ENCODE measurements around the gene ANKRD55.
A peak's percentile ranks its signal among the peaks of the same experiment; 100 is the strongest.
"Not testable (repeated sequence)": the region's sequence is repeated elsewhere in the genome, so short reads cannot be mapped to it uniquely, and the experiment has no call there.

ANKRD55 gene

DNA sequence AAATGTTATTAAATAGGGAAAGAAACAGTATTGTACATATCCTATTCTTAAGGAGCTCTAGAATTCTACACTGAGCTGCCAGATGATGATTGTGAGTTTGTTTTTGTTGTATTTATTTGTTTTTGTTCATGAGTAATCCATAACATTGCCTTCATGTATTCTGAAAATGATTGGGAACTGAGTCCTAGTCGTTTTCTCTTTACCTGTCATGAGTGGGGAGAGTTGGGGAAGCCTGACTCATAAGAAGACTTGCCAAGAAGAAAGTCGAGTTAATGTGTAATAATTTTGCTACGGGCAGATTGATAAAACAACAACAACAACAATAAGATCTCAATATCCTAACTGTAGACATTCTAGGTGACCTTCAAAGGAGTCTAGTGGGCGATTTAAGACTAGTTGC lies 103.8 kb downstream of the ANKRD55 start:
- no peak for DNase-seq (ENCODE audit: low read depth)
- TF ChIP-seq, protein P1, sequence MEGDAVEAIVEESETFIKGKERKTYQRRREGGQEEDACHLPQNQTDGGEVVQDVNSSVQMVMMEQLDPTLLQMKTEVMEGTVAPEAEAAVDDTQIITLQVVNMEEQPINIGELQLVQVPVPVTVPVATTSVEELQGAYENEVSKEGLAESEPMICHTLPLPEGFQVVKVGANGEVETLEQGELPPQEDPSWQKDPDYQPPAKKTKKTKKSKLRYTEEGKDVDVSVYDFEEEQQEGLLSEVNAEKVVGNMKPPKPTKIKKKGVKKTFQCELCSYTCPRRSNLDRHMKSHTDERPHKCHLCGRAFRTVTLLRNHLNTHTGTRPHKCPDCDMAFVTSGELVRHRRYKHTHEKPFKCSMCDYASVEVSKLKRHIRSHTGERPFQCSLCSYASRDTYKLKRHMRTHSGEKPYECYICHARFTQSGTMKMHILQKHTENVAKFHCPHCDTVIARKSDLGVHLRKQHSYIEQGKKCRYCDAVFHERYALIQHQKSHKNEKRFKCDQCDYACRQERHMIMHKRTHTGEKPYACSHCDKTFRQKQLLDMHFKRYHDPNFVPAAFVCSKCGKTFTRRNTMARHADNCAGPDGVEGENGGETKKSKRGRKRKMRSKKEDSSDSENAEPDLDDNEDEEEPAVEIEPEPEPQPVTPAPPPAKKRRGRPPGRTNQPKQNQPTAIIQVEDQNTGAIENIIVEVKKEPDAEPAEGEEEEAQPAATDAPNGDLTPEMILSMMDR (IDR thresholded peaks at IDR 0.05; ENCODE audit: low read length, missing control alignments) = no peak
- H3K4me3 ChIP-seq (replicated peaks; ENCODE audit: low read depth, low read length) = no peak overlapping the region

GRCh38 chr5:56128113-56128512 lies 105.0 kb downstream of the ANKRD55 start:
- H3K4me3 ChIP-seq (replicated peaks; ENCODE audit: low read depth, low read length) = no peak overlapping the region
- TF ChIP-seq, protein P1 (IDR thresholded peaks at IDR 0.05; ENCODE audit: low read length, missing control alignments) = no peak
- DNase-seq (ENCODE audit: low read depth) = no peak

DNA sequence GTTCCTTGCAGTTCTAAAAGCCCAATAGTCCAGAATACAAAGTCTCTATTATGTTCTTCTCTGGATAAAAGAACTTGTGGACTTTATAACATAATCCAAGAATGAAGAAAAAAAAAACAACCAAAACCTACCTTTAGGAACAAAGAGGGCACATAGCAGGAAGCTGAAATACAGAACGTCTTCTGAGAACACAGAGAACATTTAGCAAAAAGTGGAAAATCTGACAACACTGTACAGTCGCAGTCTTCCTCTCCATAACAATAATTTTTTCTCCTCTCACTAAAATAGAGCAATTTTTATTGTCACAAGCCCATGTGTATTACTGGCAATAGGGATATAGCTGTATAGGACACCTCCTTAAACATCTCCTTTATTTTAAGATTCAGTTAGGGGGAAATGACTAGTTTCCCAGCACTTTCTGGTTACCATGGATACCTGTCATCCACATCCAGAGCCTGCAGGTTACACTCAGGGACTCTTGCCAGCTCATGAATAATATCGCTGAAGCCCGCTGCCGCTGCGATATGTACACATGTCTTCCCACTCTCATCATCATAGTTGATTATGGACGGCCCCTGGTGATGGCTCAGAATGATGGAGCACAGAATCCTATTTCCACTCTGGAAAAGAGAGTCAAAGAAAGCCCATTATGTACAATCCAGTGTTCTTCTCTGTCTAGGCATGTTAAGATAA lies 106.5 kb downstream of the ANKRD55 start:
- no peak overlapping the region for H3K4me3 ChIP-seq (replicated peaks; ENCODE audit: low read depth, low read length)
- TF ChIP-seq, protein P1 (IDR thresholded peaks at IDR 0.05; ENCODE audit: low read length, missing control alignments) = no peak
- DNase-seq (ENCODE audit: low read depth) = peak; percentile 81

- DNase-seq (ENCODE audit: low read depth) = peak; percentile 99
- TF ChIP-seq, protein P1 (IDR thresholded peaks at IDR 0.05; ENCODE audit: low read length, missing control alignments) = no peak
- no peak overlapping the region for H3K4me3 ChIP-seq (replicated peaks; ENCODE audit: low read depth, low read length)
Observed at GRCh38 chr5:56123531-56124243, 109.4 kb downstream of the ANKRD55 start.

DNA sequence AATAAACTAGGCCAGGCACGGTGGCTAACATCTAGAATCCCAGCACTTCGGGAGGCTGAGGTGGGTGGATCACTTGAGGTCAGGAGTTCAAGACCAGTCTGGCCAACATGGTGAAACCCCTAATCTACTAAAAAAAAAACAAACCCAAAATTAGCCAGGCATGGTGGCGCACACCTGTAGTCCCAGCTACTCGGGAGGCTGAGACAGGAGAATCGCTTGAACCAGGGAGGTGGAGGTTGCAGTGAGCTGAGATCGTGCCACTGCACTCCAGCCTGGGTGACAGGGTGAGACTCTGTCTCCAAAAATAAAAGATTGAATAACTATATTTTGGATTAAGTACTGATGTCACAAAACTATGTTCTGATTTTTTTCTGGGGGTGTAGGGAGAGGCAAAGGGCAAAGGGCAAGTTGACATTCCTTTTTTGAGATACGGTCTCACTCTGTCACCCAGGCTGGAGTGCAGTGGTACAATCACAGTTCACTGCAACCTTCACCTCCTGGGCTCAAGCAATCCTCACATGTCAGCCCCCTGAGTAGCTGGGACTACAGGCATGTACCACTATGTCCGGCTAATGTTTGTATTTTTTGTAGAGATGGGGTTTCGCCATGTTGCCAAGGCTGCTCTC lies 110.7 kb downstream of the ANKRD55 start:
- not testable (repeated sequence) for H3K4me3 ChIP-seq (replicated peaks; ENCODE audit: low read depth, low read length); DNase-seq (ENCODE audit: low read depth)

GRCh38 chr5:56119050-56119449 lies 114.1 kb downstream of the ANKRD55 start:
- TF ChIP-seq, protein P1 (IDR thresholded peaks at IDR 0.05; ENCODE audit: low read length, missing control alignments) = no peak
- DNase-seq (ENCODE audit: low read depth) = no peak
- H3K4me3 ChIP-seq (replicated peaks; ENCODE audit: low read depth, low read length) = no peak overlapping the region

DNA sequence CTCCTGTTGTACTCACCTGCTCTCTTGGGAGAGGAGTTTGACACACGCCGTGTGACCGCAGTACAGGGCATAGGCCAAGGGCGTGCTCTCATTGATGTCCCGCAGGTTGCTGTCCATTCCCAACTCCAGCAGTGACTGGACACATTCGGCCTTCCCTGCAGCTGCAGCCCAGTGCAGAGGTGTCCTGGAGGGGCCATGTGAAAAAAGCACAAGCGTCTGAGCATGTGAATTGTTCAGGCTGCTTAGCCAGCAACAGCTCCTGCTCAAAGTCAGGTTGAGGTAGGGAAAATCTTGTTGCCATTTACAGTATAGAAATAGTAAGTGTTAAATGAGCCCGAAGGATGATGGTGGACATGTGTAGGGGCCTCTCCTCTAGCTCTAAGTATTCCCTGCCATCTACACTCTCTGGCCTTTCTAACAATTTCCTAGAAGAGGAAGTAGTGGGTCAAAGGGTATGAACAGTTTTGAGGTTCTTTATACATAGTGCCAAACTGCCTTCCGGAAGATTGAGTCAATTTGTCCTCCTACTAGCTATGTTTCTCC lies 116.5 kb downstream of the ANKRD55 start:
- TF ChIP-seq, protein P1 (IDR thresholded peaks at IDR 0.05; ENCODE audit: low read length, missing control alignments) = no peak
- DNase-seq (ENCODE audit: low read depth) = peak; percentile 34
- no peak overlapping the region for H3K4me3 ChIP-seq (replicated peaks; ENCODE audit: low read depth, low read length)

Measured in fibroblast of pulmonary artery (primary cell).